ENCODE measurements around the gene YTHDF2.

YTHDF2 gene

DNA sequence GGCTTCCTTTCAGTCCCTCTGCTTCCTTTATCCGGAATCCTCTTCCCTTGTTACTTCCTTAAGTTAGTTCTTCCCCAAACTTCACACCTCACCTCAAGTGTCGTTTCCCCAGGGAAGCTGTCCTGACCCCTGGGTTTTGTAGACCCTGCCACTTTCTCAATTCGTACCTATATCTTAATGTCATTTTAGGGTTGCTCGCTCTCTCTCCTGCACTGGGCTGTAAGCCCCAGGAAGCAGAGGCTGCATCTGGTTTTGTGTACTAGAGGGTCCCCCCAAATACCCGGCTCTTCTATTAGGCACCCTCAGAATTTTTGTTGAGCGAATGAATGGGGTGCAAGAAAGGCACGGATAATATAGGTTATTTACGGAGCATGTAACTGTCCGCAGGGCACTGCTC, 74.6 kb downstream of the YTHDF2 start:
- in situ Hi-C loops (cut with MboI; ENCODE audit: low pct_unique_long_range_greater_than_20kb, low sequenced_read_pairs, unreplicated experiment) = no loop called here
- DNase-seq (ENCODE audit: low spot score) = no peak
- TF ChIP-seq, protein P1, sequence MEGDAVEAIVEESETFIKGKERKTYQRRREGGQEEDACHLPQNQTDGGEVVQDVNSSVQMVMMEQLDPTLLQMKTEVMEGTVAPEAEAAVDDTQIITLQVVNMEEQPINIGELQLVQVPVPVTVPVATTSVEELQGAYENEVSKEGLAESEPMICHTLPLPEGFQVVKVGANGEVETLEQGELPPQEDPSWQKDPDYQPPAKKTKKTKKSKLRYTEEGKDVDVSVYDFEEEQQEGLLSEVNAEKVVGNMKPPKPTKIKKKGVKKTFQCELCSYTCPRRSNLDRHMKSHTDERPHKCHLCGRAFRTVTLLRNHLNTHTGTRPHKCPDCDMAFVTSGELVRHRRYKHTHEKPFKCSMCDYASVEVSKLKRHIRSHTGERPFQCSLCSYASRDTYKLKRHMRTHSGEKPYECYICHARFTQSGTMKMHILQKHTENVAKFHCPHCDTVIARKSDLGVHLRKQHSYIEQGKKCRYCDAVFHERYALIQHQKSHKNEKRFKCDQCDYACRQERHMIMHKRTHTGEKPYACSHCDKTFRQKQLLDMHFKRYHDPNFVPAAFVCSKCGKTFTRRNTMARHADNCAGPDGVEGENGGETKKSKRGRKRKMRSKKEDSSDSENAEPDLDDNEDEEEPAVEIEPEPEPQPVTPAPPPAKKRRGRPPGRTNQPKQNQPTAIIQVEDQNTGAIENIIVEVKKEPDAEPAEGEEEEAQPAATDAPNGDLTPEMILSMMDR (IDR thresholded peaks at IDR 0.05; ENCODE audit: extremely low read depth, insufficient read depth, missing control alignments) = no peak

- DNase-seq (ENCODE audit: low spot score) = no peak
- in situ Hi-C loops (cut with MboI; ENCODE audit: low pct_unique_long_range_greater_than_20kb, low sequenced_read_pairs, unreplicated experiment) = no loop called here
- TF ChIP-seq, protein P1 (IDR thresholded peaks at IDR 0.05; ENCODE audit: extremely low read depth, insufficient read depth, missing control alignments) = no peak
Measured at GRCh38 chr1:28811766-28812668, 75.3 kb downstream of the YTHDF2 start, which contains the start of gene OPRD1. Gene OPRD1, plus strand, starts transcription at chr1:28812170. Its CDS starts 214 bp downstream, at chr1:28812384.

DNA sequence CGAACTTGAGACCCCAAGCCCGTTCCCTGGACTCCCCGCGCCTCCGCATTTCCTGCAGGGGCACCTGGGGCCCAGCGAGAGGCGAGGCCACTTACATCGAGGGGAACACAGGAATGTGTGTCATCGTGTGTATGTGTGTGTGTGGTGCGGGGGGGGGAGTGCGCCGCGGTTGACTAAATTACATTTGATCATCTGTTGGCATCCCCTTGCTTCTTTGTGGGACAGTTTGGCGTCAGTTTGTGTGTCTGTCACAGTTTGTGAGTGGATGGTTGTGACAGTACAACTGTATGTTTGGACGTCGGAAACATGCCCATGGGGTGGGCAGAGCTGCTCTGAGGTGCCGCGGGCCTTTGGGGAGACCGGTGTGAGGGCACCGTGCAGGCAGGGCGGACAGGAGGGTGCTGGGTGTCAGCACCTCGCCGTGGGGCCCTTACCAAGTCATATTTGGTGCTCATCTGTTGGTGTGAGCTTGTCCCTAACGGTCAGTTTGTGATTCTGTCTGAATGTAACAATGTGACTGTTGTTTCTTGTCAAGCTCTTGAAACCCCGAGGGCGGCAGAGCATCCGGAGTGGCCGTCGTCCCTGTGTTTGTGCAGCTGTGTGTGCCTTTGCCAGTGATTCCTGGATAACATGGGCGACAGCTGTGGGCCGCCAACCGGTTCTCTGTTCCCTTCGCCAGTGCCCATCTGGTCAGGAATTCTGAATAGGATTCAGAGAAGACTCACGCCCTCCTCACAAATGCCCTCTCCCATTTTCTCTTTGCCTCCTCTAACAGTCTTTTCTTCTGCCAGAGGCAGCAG, 76.1 kb downstream of the YTHDF2 start:
- TF ChIP-seq, protein P1 (IDR thresholded peaks at IDR 0.05; ENCODE audit: extremely low read depth, insufficient read depth, missing control alignments) = no peak
- in situ Hi-C loops (cut with MboI; ENCODE audit: low pct_unique_long_range_greater_than_20kb, low sequenced_read_pairs, unreplicated experiment) = no loop called here
- no peak for DNase-seq (ENCODE audit: low spot score)

- in situ Hi-C loops (cut with MboI; ENCODE audit: low pct_unique_long_range_greater_than_20kb, low sequenced_read_pairs, unreplicated experiment) = no loop called here
- TF ChIP-seq, protein P1 (IDR thresholded peaks at IDR 0.05; ENCODE audit: extremely low read depth, insufficient read depth, missing control alignments) = no peak
- no peak for DNase-seq (ENCODE audit: low spot score)
Measured at GRCh38 chr1:28813931-28814465, 77.3 kb downstream of the YTHDF2 start.

- in situ Hi-C loops (cut with MboI; ENCODE audit: low pct_unique_long_range_greater_than_20kb, low sequenced_read_pairs, unreplicated experiment) = no loop called here
- no peak for DNase-seq (ENCODE audit: low spot score)
- TF ChIP-seq, protein P1 (IDR thresholded peaks at IDR 0.05; ENCODE audit: extremely low read depth, insufficient read depth, missing control alignments) = no peak
Measured at GRCh38 chr1:28815533-28816185, 78.9 kb downstream of the YTHDF2 start.

GRCh38 chr1:28817133-28817532, 80.4 kb downstream of the YTHDF2 start:
- DNase-seq (ENCODE audit: low spot score) = no peak
- in situ Hi-C loops (cut with MboI; ENCODE audit: low pct_unique_long_range_greater_than_20kb, low sequenced_read_pairs, unreplicated experiment) = no loop called here
- TF ChIP-seq, protein P1 (IDR thresholded peaks at IDR 0.05; ENCODE audit: extremely low read depth, insufficient read depth, missing control alignments) = no peak
